Cardiac muscle cell (in vitro differentiated cells and primary cell): ENCODE results near the gene PRPF6. TPM values are rescaled to one million over a fixed set of nuclear protein-coding genes. Genes with fewer than 3 reads are reported as not detected.

ENCODE experiments used
- DNase-seq, 2 donors: peaks; one replicate each; pipeline versions ENCODE4 v3.0.0 to v3.0.0-alpha.2; 2010 to 2017; ENCODE audit warnings: low read depth in 1 of 2, low spot score in 1 of 2
- H3K27ac ChIP-seq: fragments of 200-600 bp; sonication (generic); 2 replicates; pipeline ENCODE4 v1.5.1; 2016
- H3K27me3 ChIP-seq: fragments of 200-600 bp; sonication (generic); 2 replicates; pipeline ENCODE4 v1.6.0; 2016; ENCODE audit warnings: control low read depth
- H3K36me3 ChIP-seq: fragments of 200-600 bp; sonication (generic); 2 replicates; pipeline ENCODE4 v1.5.1; 2016; ENCODE audit warnings: control low read depth
- H3K4me1 ChIP-seq: fragments of 200-600 bp; sonication (generic); 2 replicates; pipeline ENCODE4 v1.8.1; 2017; ENCODE audit warnings: low read depth, mild to moderate bottlenecking, mixed run types
- H3K4me3 ChIP-seq: fragments of 200-600 bp; sonication (generic); 2 replicates; pipeline ENCODE4 v1.5.1; 2016; ENCODE audit warnings: mild to moderate bottlenecking
- H3K9me3 ChIP-seq: fragments of 200-600 bp; sonication (generic); 2 replicates; pipeline ENCODE4 v1.5.1; 2017; ENCODE audit warnings: low read depth, mild to moderate bottlenecking, control low read depth
- polyA plus RNA-seq: library from polyadenylated mRNA; unstranded; fragments of >200 nt; fragmentation: Nextera tagmentation; extraction: Ambion mirVana; gene quantifications from 2 replicates; pipeline ENCODE4 v1.2.1, GENCODE V29; 2016
- total RNA-seq: library from RNA; depleted of rRNA; stranded (reverse); fragments of >200 nt; gene quantifications from 2 replicates; pipeline ENCODE4 v1.2.3, GENCODE V29; 2016
- TF ChIP-seq, protein P1 (sequence below): IDR thresholded peaks from 2 replicates; pipeline ENCODE4 v1.5.1; 2012; ENCODE audit warnings: low read depth, mild to moderate bottlenecking, low read length

Gene PRPF6
- total and polyA plus RNA-seq, 2 experiments from 2014 or later = 67.6 to 73.5 TPM

DNA sequence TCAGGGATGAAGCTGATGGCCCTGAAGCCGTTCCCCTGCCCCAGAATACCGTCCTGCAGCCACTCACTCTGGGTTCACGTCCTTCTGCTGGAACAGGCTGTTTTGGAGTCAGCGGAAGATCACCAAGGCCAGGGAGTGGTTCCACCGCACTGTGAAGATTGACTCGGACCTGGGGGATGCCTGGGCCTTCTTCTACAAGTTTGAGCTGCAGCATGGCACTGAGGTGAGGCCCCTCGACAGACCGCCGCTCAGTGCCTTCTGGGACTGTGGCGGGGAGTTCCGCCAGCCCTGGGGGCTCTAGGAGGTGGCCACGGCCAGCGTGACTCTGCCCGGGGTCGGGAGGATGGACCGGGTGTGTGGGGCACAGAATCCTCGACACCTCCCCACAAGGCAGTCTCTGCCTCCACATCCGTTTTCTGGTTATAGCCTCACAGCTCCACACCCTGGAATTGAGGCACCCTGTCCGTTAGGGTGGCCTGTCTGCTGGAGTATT is 50.9 kb downstream of the PRPF6 start:
- H3K4me1 ChIP-seq = peaks cover 8% of the 10 kb centered on the region
- no peak overlapping the region for H3K27ac ChIP-seq
- TF ChIP-seq, protein P1, sequence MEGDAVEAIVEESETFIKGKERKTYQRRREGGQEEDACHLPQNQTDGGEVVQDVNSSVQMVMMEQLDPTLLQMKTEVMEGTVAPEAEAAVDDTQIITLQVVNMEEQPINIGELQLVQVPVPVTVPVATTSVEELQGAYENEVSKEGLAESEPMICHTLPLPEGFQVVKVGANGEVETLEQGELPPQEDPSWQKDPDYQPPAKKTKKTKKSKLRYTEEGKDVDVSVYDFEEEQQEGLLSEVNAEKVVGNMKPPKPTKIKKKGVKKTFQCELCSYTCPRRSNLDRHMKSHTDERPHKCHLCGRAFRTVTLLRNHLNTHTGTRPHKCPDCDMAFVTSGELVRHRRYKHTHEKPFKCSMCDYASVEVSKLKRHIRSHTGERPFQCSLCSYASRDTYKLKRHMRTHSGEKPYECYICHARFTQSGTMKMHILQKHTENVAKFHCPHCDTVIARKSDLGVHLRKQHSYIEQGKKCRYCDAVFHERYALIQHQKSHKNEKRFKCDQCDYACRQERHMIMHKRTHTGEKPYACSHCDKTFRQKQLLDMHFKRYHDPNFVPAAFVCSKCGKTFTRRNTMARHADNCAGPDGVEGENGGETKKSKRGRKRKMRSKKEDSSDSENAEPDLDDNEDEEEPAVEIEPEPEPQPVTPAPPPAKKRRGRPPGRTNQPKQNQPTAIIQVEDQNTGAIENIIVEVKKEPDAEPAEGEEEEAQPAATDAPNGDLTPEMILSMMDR = no peak
- H3K9me3 ChIP-seq = no peaks in the 10 kb centered on the region
- H3K4me3 ChIP-seq = no peak overlapping the region
- H3K27me3 ChIP-seq = peaks cover 2% of the 10 kb centered on the region
- no peak for DNase-seq
- H3K36me3 ChIP-seq = peaks cover 40% of the 10 kb centered on the region

DNA sequence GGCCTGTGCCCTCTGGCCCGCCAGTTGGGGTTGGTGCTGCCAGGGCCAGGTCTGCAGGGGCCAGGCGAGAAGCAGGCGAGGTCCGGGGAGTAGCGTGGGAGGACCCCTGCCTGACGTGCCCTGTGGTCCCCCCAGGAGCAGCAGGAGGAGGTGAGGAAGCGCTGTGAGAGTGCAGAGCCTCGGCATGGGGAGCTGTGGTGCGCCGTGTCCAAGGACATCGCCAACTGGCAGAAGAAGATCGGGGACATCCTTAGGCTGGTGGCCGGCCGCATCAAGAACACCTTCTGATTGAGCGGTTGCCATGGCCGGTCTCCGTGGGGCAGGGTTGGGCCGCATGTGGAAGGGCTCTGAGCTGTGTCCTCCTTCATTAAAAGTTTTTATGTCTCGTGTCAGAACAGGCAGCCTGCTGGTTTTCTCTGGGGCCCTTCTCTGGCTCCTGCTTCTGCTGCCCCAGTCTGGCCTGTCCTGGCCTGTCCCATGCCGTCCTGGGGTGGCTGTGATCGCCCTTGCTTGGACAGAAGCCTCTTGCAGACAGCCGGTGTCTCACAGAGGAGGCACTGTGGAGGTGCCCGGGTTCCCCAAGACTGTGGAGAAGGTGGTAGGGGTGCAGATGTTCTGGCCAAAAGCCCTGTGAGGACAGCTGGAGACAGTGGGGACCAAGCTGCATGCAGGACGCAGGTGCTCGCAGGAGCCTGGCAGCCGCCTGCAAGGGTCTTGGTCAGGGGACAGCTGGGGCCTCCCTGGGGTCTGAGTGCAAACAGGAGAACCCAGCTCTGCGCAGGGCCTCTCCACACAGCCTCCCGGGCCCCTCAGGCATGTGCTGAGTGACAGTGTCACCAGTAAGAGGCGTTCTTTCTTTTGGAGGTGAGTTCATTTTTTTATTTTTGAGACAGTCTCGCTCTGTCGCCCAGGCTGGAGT is 52.0 kb downstream of the PRPF6 start:
- TF ChIP-seq, protein P1 = no peak
- Histone ChIP-seq H3K27ac (no peak overlapping the region), H3K4me1 (peaks cover 8% of the 10 kb centered on the region), H3K4me3 (no peak overlapping the region), H3K36me3 (peaks cover 30% of the 10 kb centered on the region), H3K27me3 (peaks cover 13% of the 10 kb centered on the region), H3K9me3 (no peaks in the 10 kb centered on the region)
- no peak for DNase-seq

DNA sequence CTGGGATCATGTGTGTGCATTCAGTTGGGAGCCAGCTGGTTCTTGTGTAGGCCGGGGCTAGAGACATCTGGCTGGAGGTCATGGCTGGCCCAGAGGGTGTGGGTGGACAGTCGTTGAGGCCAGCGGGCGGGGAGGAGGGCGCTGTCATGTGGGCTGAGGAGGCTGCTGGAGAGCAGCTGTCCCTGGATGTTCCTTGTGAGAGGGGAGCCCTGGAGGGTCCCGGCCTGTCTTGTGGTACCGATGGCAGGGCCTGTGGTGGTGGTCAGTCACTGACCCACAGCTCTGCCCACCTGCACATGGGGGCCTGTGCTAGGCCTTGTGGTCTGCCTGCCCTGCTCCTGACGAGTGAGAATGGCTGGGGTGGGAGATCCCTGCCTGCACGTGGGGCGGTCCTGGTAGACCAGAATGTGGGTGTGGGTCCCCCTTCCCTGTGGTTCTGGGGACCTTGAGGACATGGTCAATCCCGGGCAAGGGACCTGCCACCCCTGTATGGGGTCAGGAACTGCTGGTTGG is 53.1 kb downstream of the PRPF6 start:
- TF ChIP-seq, protein P1 = no peak
- Histone ChIP-seq H3K9me3 (no peaks in the 10 kb centered on the region), H3K4me3 (no peak overlapping the region), H3K27ac (no peak overlapping the region), H3K27me3 (peaks cover 22% of the 10 kb centered on the region), H3K36me3 (peaks cover 21% of the 10 kb centered on the region), H3K4me1 (peaks cover 8% of the 10 kb centered on the region)
- no peak for DNase-seq

DNA sequence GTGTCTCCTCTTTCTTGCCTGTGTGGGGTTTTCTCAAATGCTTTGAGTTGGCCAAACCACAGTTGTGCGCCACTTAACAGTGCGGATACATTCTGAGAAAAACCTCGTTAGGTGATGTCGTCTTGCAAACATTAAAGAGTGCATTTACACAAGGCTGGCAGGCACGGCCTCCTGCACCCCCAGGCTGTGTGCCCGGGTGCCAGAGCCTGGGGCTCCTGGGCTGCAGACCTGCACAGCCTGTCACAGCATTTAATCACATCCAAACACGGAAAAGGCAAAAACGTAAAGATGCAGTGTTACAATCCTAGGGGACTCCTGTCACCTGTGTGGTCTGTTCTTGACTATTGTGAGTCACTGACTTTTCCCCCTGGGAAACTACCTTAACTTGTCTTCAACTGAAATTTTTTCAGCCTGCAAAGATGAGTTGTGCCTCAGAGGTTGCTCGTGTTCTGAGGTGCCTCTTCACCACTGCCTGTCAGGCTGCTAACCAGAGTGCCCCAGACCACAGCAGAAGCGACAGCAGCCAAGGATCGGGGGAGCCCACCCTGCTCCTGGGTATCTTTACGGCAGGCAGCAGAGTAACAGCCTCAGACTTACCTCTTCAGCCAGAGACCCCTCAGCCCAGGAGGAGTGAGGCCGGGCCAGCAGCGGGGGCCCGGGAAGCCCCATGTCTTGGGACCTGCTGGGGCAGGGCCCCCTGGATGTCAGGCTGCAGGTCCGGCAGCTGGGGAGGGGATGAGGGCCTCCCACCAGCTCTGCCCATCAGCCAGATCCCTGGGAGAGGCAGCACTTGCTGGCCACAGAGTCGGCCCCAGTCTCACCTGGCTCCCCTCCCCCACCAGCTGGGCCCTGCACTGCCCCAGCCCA is 54.4 kb downstream of the PRPF6 start:
- H3K27me3 ChIP-seq = peaks cover 34% of the 10 kb centered on the region
- DNase-seq = no peak
- peaks cover 12% of the 10 kb centered on the region for H3K36me3 ChIP-seq
- peaks cover 8% of the 10 kb centered on the region for H3K4me1 ChIP-seq
- no peak overlapping the region for H3K4me3 ChIP-seq
- no peak overlapping the region for H3K27ac ChIP-seq
- TF ChIP-seq, protein P1 = no peak
- no peaks in the 10 kb centered on the region for H3K9me3 ChIP-seq

DNA sequence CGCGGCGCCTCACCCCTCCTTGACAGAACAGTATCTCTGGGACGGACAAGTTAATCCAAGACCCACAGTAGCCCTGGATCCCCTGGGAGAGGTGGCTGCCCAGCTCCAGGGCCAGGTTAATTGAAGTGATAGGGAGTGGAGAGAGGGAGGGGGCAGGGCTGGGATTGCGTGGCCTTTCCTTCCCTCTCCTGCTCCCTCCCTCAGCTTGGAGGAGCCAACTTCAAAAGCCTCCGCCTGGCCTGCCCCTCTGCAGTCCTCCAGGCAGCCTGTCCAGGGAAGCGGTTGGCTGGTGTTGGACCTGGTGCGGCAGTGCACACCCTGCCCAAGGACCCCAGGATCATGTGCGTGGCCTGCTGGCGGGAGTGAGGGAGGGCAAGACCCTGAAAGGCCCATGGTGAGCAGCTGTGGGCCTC is 55.0 kb downstream of the PRPF6 start, which contains the start of gene C20orf204:
Gene C20orf204, plus strand, starts transcription at position 250 of the 413 bp plus-strand sequence. Its CDS starts 142 bp downstream, at position 392.
- H3K4me1 ChIP-seq = peaks cover 8% of the 10 kb centered on the region
- DNase-seq = peak in 1 of 2 donors; percentile 33
- TF ChIP-seq, protein P1 = no peak

More for the DNA sequence above, 55.0 kb downstream of the PRPF6 start, which contains the start of gene C20orf204:
- Histone ChIP-seq H3K36me3 (peaks cover 10% of the 10 kb centered on the region), H3K27ac (no peak within 1 kb of the TSS), H3K4me3 (no peak within 1 kb of the TSS), H3K27me3 (peaks cover 41% of the 10 kb centered on the region), H3K9me3 (no peaks in the 10 kb centered on the region)
